Measurements from ENCODE around the gene TBC1D19. TPM values are rescaled to one million over a fixed set of nuclear protein-coding genes. Genes with fewer than 3 reads are reported as not detected.
"Not testable (repeated sequence)": the region's sequence is repeated elsewhere in the genome, so short reads cannot be mapped to it uniquely, and the experiment has no call there.

TBC1D19 gene
- total and polyA plus RNA-seq, 2 experiments from 2014 or later = 7.9 to 21.9 TPM

GRCh38 chr4:26621366-26621765 lies 37.5 kb downstream of the TBC1D19 start:
- H4K20me1 ChIP-seq (ENCODE audit: insufficient read depth, poor library complexity, severe bottlenecking) = no peaks in the 10 kb centered on the region
- 91% methylated on average over 3 of the region's 3 CpGs for WGBS (ENCODE audit: low lambda C conversion rate, missing lambda C conversion rate)
- H3K27me3 ChIP-seq = no peaks in the 10 kb centered on the region
- no peaks in the 10 kb centered on the region for H3K4me1 ChIP-seq (ENCODE audit: insufficient read depth)
- no peak overlapping the region for H3K27ac ChIP-seq
- no peak for DNase-seq (ENCODE audit: low spot score)
- H3K4me3 ChIP-seq = no peak overlapping the region
- no peaks in the 10 kb centered on the region for H3K36me3 ChIP-seq (replicated peaks; ENCODE audit: insufficient read depth, low read depth)
- no peaks in the 10 kb centered on the region for H3K9me3 ChIP-seq (ENCODE audit: low read depth)
- TF ChIP-seq CTCF (IDR thresholded peaks at IDR 0.05; ENCODE audit: poor library complexity) (no peak), EZH2 (IDR thresholded peaks at IDR 0.05; ENCODE audit: borderline replicate concordance) (no peak)
- no peaks in the 10 kb centered on the region for H3K79me2 ChIP-seq
- H2AFZ ChIP-seq = no peak overlapping the region
- H3K9me2 ChIP-seq (replicated peaks; ENCODE audit: insufficient read depth) = no peaks in the 10 kb centered on the region
- H3K4me2 ChIP-seq = no peak overlapping the region

GRCh38 chr4:26622913-26623312 lies 39.0 kb downstream of the TBC1D19 start:
- Histone ChIP-seq H3K79me2 (no peaks in the 10 kb centered on the region), H3K36me3 (replicated peaks; ENCODE audit: insufficient read depth, low read depth) (no peaks in the 10 kb centered on the region), H4K20me1 (ENCODE audit: insufficient read depth, poor library complexity, severe bottlenecking) (no peaks in the 10 kb centered on the region), H3K4me3 (no peak overlapping the region), H2AFZ (no peak overlapping the region), H3K9me2 (replicated peaks; ENCODE audit: insufficient read depth) (no peaks in the 10 kb centered on the region), H3K27ac (no peak overlapping the region), H3K4me1 (ENCODE audit: insufficient read depth) (no peaks in the 10 kb centered on the region), H3K4me2 (no peak overlapping the region), H3K27me3 (no peaks in the 10 kb centered on the region), H3K9me3 (ENCODE audit: low read depth) (no peaks in the 10 kb centered on the region)
- no peak for TF ChIP-seq EZH2 (IDR thresholded peaks at IDR 0.05; ENCODE audit: borderline replicate concordance)
- TF ChIP-seq EZH2phosphoT487 (IDR thresholded peaks at IDR 0.05; ENCODE audit: low read depth, severe bottlenecking, unreplicated experiment) = no peak
- WGBS (ENCODE audit: low lambda C conversion rate, missing lambda C conversion rate) = 74% methylated on average over 2 of the region's 2 CpGs
- DNase-seq (ENCODE audit: low spot score) = no peak

- H3K4me3 ChIP-seq; H3K36me3 ChIP-seq (replicated peaks; ENCODE audit: insufficient read depth, low read depth); H2AFZ ChIP-seq; H3K9me2 ChIP-seq (replicated peaks; ENCODE audit: insufficient read depth); H3K4me2 ChIP-seq; H3K27me3 ChIP-seq; H4K20me1 ChIP-seq (ENCODE audit: insufficient read depth, poor library complexity, severe bottlenecking); DNase-seq (ENCODE audit: low spot score); H3K9me3 ChIP-seq (ENCODE audit: low read depth); H3K27ac ChIP-seq; H3K79me2 ChIP-seq; H3K4me1 ChIP-seq (ENCODE audit: insufficient read depth): not testable (repeated sequence)
- WGBS (ENCODE audit: low lambda C conversion rate, missing lambda C conversion rate) = 94% methylated on average over 2 of the region's 2 CpGs
These were observed 42.8 kb downstream of the TBC1D19 start for GRCh38 chr4:26626658-26627057.

- no peaks in the 10 kb centered on the region for H3K9me2 ChIP-seq (replicated peaks; ENCODE audit: insufficient read depth)
- H3K36me3 ChIP-seq (replicated peaks; ENCODE audit: insufficient read depth, low read depth) = no peaks in the 10 kb centered on the region
- no peak overlapping the region for H3K4me2 ChIP-seq
- no peak overlapping the region for H3K4me3 ChIP-seq
- no peak for DNase-seq (ENCODE audit: low spot score)
- H3K9me3 ChIP-seq (ENCODE audit: low read depth) = no peaks in the 10 kb centered on the region
- no peak overlapping the region for H2AFZ ChIP-seq
- no peaks in the 10 kb centered on the region for H3K4me1 ChIP-seq (ENCODE audit: insufficient read depth)
- H4K20me1 ChIP-seq (ENCODE audit: insufficient read depth, poor library complexity, severe bottlenecking) = no peaks in the 10 kb centered on the region
- no peak overlapping the region for H3K27ac ChIP-seq
- WGBS (ENCODE audit: low lambda C conversion rate, missing lambda C conversion rate) = 67% methylated on average over 1 of the region's 1 CpG
- no peaks in the 10 kb centered on the region for H3K27me3 ChIP-seq
- no peaks in the 10 kb centered on the region for H3K79me2 ChIP-seq
- TF ChIP-seq EZH2 (IDR thresholded peaks at IDR 0.05; ENCODE audit: borderline replicate concordance) (no peak), CTCF (IDR thresholded peaks at IDR 0.05; ENCODE audit: poor library complexity) (no peak), EZH2phosphoT487 (IDR thresholded peaks at IDR 0.05; ENCODE audit: low read depth, severe bottlenecking, unreplicated experiment) (no peak)
These were observed 49.0 kb downstream of the TBC1D19 start for GRCh38 chr4:26632916-26633315.

All from hepatocyte (in vitro differentiated cells).